ENCODE results near the gene LRP1B. TPM values are rescaled to one million over a fixed set of nuclear protein-coding genes. Genes with fewer than 3 reads are reported as not detected.

LRP1B gene
- total RNA-seq, 1 experiment from 2014 or later: 0.52 TPM

GRCh38 chr2:141967980-141968379 is 162.8 kb downstream of the LRP1B start:
- H3K36me3 Mint-ChIP-seq: no peaks in the 10 kb centered on the region
- POLR2A ChIA-PET: no interaction called here
- H3K27me3 Mint-ChIP-seq (ENCODE audit: low read depth): no peaks in the 10 kb centered on the region
- no peaks in the 10 kb centered on the region for H3K9me3 Mint-ChIP-seq
- CTCF ChIA-PET: no interaction called here
- no peak overlapping the region for H3K27ac Mint-ChIP-seq
- DNase-seq (ENCODE audit: low spot score): no peak
- TF ChIP-seq ZMAT4 (CRISPR knock-in tag; IDR thresholded peaks at IDR 0.05): no peak
- TF ChIP-seq TCF7 (CRISPR knock-in tag; IDR thresholded peaks at IDR 0.05; ENCODE audit: low read depth): no peak
- no peak for TF ChIP-seq ZNF138 (CRISPR knock-in tag; conservative IDR thresholded peaks at IDR 0.05)
- TF ChIP-seq E2F5 (CRISPR knock-in tag; IDR thresholded peaks at IDR 0.05): no peak
- no peak for TF ChIP-seq STAT6 (CRISPR knock-in tag; conservative IDR thresholded peaks at IDR 0.05; ENCODE audit: low read depth)
- TF ChIP-seq CREM (CRISPR knock-in tag; IDR thresholded peaks at IDR 0.05): no peak
- no peak for TF ChIP-seq ZBTB21 (CRISPR knock-in tag; IDR thresholded peaks at IDR 0.05; ENCODE audit: borderline replicate concordance)
- TF ChIP-seq SOX15 (CRISPR knock-in tag; IDR thresholded peaks at IDR 0.05): no peak
- no peak for TF ChIP-seq ZNF396 (CRISPR knock-in tag; IDR thresholded peaks at IDR 0.05; ENCODE audit: borderline replicate concordance)
- no peak for TF ChIP-seq IRF2 (CRISPR knock-in tag; IDR thresholded peaks at IDR 0.05; ENCODE audit: borderline replicate concordance, low read depth)
- TF ChIP-seq PRDM15 (CRISPR knock-in tag; IDR thresholded peaks at IDR 0.05): no peak
- no peak overlapping the region for H3K4me3 Mint-ChIP-seq
- no peaks in the 10 kb centered on the region for H3K4me1 Mint-ChIP-seq
- ATAC-seq: no peak

- Mint-ChIP-seq H3K4me1 (no peaks in the 10 kb centered on the region), H3K9me3 (no peaks in the 10 kb centered on the region), H3K27me3 (ENCODE audit: low read depth) (no peaks in the 10 kb centered on the region), H3K27ac (no peak overlapping the region), H3K36me3 (no peaks in the 10 kb centered on the region), H3K4me3 (no peak overlapping the region)
- ATAC-seq (no peak), DNase-seq (ENCODE audit: low spot score) (no peak)
- CTCF ChIA-PET: no interaction called here
- POLR2A ChIA-PET: no interaction called here
- TF ChIP-seq NR2C2 (CRISPR knock-in tag; IDR thresholded peaks at IDR 0.05) (no peak), FOXJ3 (CRISPR knock-in tag; IDR thresholded peaks at IDR 0.05; ENCODE audit: borderline replicate concordance) (no peak), CBFB (CRISPR knock-in tag; IDR thresholded peaks at IDR 0.05; ENCODE audit: low read depth) (no peak), ZNF423 (CRISPR knock-in tag; IDR thresholded peaks at IDR 0.05) (no peak), IRF1 (CRISPR knock-in tag; IDR thresholded peaks at IDR 0.05) (no peak), ATF6 (CRISPR knock-in tag; IDR thresholded peaks at IDR 0.05) (no peak), FOXK1 (CRISPR knock-in tag; IDR thresholded peaks at IDR 0.05) (no peak), JAZF1 (CRISPR knock-in tag; IDR thresholded peaks at IDR 0.05) (no peak), ZNF317 (CRISPR knock-in tag; IDR thresholded peaks at IDR 0.05; ENCODE audit: borderline replicate concordance, low read depth) (no peak), HMGXB4 (CRISPR knock-in tag; IDR thresholded peaks at IDR 0.05) (no peak), TEAD1 (CRISPR knock-in tag; IDR thresholded peaks at IDR 0.05) (no peak), HMGA2 (CRISPR knock-in tag; IDR thresholded peaks at IDR 0.05) (no peak), SMAD3 (CRISPR knock-in tag; IDR thresholded peaks at IDR 0.05; ENCODE audit: borderline replicate concordance) (no peak), GTF2I (CRISPR knock-in tag; conservative IDR thresholded peaks at IDR 0.05) (no peak), NFE2L1 (CRISPR knock-in tag; IDR thresholded peaks at IDR 0.05) (no peak)
These were observed 163.3 kb downstream of the LRP1B start for GRCh38 chr2:141967503-141967902.

Data from WTC11 (cell line).